Measurements from ENCODE around the gene GALNT17.

DNA sequence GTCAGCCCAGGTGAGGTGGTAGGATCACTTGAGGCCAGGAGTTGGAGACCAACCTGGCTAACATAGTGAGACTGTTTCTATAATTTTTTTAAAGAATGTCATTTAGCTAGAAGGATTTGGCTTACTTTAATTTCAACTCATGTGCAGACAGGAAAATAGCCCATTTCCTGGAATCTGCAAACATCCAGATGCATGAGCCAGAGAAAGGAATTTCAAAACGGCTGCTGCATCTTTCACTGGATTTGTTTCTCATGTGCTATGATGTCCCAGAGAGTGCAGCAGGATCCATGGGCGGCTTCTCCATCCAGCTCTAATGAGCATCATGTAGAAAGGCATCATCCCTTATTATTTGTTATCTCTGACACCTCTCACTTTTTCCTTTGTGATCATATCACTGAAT is 149.3 kb downstream of the GALNT17 start:
- TF ChIP-seq EZH2 (IDR thresholded peaks at IDR 0.05) (no peak), FOXP2 (optimal IDR thresholded peaks at IDR 0.05; ENCODE audit: control extremely low read depth, extremely low read length, insufficient read depth) (no peak)
